ENCODE measurements around the gene ANO2.

Gene ANO2

GRCh38 chr12:5948696-5949095 is 3.6 kb upstream of the ANO2 start:
- TF ChIP-seq RARB (CRISPR knock-in tag; IDR thresholded peaks at IDR 0.05) (no peak), TSHZ2 (CRISPR knock-in tag; IDR thresholded peaks at IDR 0.05) (no peak), TCF4 (CRISPR knock-in tag; IDR thresholded peaks at IDR 0.05; ENCODE audit: borderline replicate concordance) (no peak), POU6F1 (CRISPR knock-in tag; IDR thresholded peaks at IDR 0.05; ENCODE audit: borderline replicate concordance, low read depth) (no peak), TOX (CRISPR knock-in tag; IDR thresholded peaks at IDR 0.05; ENCODE audit: borderline replicate concordance) (no peak), ZFP30 (CRISPR knock-in tag; IDR thresholded peaks at IDR 0.05) (no peak), CREB5 (CRISPR knock-in tag; IDR thresholded peaks at IDR 0.05; ENCODE audit: low read depth) (no peak), ZNF565 (CRISPR knock-in tag; conservative IDR thresholded peaks at IDR 0.05; ENCODE audit: low read depth) (no peak), PATZ1 (CRISPR knock-in tag; IDR thresholded peaks at IDR 0.05; ENCODE audit: borderline replicate concordance) (no peak), ESRRG (CRISPR knock-in tag; IDR thresholded peaks at IDR 0.05) (no peak), CSRNP3 (CRISPR knock-in tag; IDR thresholded peaks at IDR 0.05) (no peak), CSDC2 (CRISPR knock-in tag; IDR thresholded peaks at IDR 0.05) (no peak), ZNF70 (CRISPR knock-in tag; IDR thresholded peaks at IDR 0.05) (no peak), BACH2 (CRISPR knock-in tag; IDR thresholded peaks at IDR 0.05; ENCODE audit: borderline replicate concordance) (no peak), ZC3H10 (CRISPR knock-in tag; IDR thresholded peaks at IDR 0.05) (no peak)
- no peak for ATAC-seq

GRCh38 chr12:5947006-5947405 is 1.9 kb upstream of the ANO2 start:
- ATAC-seq, result no peak
- no peak for TF ChIP-seq CREB5 (CRISPR knock-in tag; IDR thresholded peaks at IDR 0.05; ENCODE audit: low read depth)
- no peak for TF ChIP-seq ZNF565 (CRISPR knock-in tag; conservative IDR thresholded peaks at IDR 0.05; ENCODE audit: low read depth)
- TF ChIP-seq TCF4 (CRISPR knock-in tag; IDR thresholded peaks at IDR 0.05; ENCODE audit: borderline replicate concordance), result no peak
- no peak for TF ChIP-seq ZNF70 (CRISPR knock-in tag; IDR thresholded peaks at IDR 0.05)
- no peak for TF ChIP-seq OSR1 (CRISPR knock-in tag; IDR thresholded peaks at IDR 0.05)
- no peak for TF ChIP-seq PPARA (CRISPR knock-in tag; IDR thresholded peaks at IDR 0.05; ENCODE audit: borderline replicate concordance)
- TF ChIP-seq BACH2 (CRISPR knock-in tag; IDR thresholded peaks at IDR 0.05; ENCODE audit: borderline replicate concordance), result no peak
- no peak for TF ChIP-seq CSDC2 (CRISPR knock-in tag; IDR thresholded peaks at IDR 0.05)
- no peak for TF ChIP-seq ZFP30 (CRISPR knock-in tag; IDR thresholded peaks at IDR 0.05)
- no peak for TF ChIP-seq CSRNP3 (CRISPR knock-in tag; IDR thresholded peaks at IDR 0.05)
- TF ChIP-seq ZNF8 (CRISPR knock-in tag; IDR thresholded peaks at IDR 0.05), result no peak
- TF ChIP-seq ISL1 (CRISPR knock-in tag; IDR thresholded peaks at IDR 0.05), result no peak
- no peak for TF ChIP-seq TSHZ2 (CRISPR knock-in tag; IDR thresholded peaks at IDR 0.05)
- TF ChIP-seq RARB (CRISPR knock-in tag; IDR thresholded peaks at IDR 0.05), result no peak
- TF ChIP-seq SNAI2 (CRISPR knock-in tag; IDR thresholded peaks at IDR 0.05), result no peak
- no peak for TF ChIP-seq PATZ1 (CRISPR knock-in tag; IDR thresholded peaks at IDR 0.05; ENCODE audit: borderline replicate concordance)
- no peak for TF ChIP-seq ZFP3 (CRISPR knock-in tag; IDR thresholded peaks at IDR 0.05)

All from SK-N-SH treated with all-trans-retinoic acid at 6 μM for 48 hours (cell line).